Tibial nerve (tissue), 3 donors: ENCODE measurements around the gene BAZ2A.

Source experiments
- POLR2A ChIP-seq, 2 donors: fragments of 450-650 bp; IDR thresholded peaks; one replicate each; pipeline ENCODE4 v1.6.1; 2017; ENCODE audit warnings: antibody characterized with exemption in 2 of 2, mild to moderate bottlenecking in 2 of 2, moderate library complexity in 2 of 2
- TF ChIP-seq, protein P1 (sequence below), 5 experiments: fragments of 200-600 bp in 3 of 5; fragments of 450-650 bp in 2 of 5; sonication (generic) in 3 of 5; IDR thresholded peaks; one replicate each; pipeline ENCODE4 v1.5.1; 2016 to 2019; ENCODE audit warnings: antibody characterized with exemption in 5 of 5, mild to moderate bottlenecking in 3 of 5, moderate library complexity in 2 of 5

DNA sequence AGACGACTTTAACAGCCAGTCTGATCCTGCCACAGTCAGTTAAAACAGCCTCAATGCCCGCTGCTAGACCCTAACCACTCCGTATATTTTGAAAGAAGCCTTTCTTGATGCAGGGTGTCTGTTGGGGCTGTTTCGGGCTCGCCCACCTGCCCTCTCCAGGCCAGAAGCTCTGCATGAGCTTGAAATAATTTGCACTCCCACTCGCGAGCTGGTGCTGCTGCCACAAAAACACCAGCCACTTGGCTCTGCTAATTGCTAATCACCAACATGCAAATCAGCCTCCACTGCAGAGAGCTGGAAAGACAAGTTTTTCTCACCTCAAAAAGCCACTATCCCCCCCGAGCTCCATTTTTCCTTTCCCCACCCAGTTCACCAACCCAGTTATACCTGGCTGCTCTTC, 15.5 kb downstream of the BAZ2A start:
- TF ChIP-seq, protein P1, sequence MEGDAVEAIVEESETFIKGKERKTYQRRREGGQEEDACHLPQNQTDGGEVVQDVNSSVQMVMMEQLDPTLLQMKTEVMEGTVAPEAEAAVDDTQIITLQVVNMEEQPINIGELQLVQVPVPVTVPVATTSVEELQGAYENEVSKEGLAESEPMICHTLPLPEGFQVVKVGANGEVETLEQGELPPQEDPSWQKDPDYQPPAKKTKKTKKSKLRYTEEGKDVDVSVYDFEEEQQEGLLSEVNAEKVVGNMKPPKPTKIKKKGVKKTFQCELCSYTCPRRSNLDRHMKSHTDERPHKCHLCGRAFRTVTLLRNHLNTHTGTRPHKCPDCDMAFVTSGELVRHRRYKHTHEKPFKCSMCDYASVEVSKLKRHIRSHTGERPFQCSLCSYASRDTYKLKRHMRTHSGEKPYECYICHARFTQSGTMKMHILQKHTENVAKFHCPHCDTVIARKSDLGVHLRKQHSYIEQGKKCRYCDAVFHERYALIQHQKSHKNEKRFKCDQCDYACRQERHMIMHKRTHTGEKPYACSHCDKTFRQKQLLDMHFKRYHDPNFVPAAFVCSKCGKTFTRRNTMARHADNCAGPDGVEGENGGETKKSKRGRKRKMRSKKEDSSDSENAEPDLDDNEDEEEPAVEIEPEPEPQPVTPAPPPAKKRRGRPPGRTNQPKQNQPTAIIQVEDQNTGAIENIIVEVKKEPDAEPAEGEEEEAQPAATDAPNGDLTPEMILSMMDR (IDR thresholded peaks at IDR 0.05): no peak
- TF ChIP-seq POLR2A (IDR thresholded peaks at IDR 0.05): no peak
